GM12878 (cell line): ENCODE results near the gene RAB3B. TPM values are rescaled to one million over a fixed set of nuclear protein-coding genes. Genes with fewer than 3 reads are reported as not detected.

Experiments used
- ATAC-seq: fragments of 200-7000 bp; cut with Tn5 transposase; 3 replicates; pipeline ENCODE4 v1.9.1; 2020; ENCODE audit warnings: mild to moderate bottlenecking, moderate library complexity
- BruUV-seq: library from RNA; stranded (reverse); fragments of 400-500 nt; replicated peaks from 2 replicates; lab custom pipeline; 2021; lab: Mats Ljungman, UMichigan
- CTCF ChIA-PET: fragments of 300-600 bp; sonication (Branson Sonifier 250); formaldehyde crosslinking; extraction: SDS; loops from one replicate; lab custom pipeline; 2021; ENCODE audit warnings: inconsistent platforms; lab: Yijun Ruan, JAX
- POLR2A ChIA-PET: fragments of 350-600 bp; formaldehyde crosslinking; extraction: SDS; loops from one replicate; lab custom pipeline; 2021; ENCODE audit warnings: inconsistent platforms; lab: Charles Lee
- RAD21 ChIA-PET: fragments of 300-600 bp; sonication (Branson Sonifier 250); formaldehyde crosslinking; loops from one replicate; lab custom pipeline; 2023; ENCODE audit warnings: antibody characterized with exemption; ENCODE audit not compliant: unreplicated experiment; lab: Charles Lee
- SMC1A ChIA-PET: fragments of 300-600 bp; sonication (Branson Sonifier 250); formaldehyde crosslinking; loops from one replicate; lab custom pipeline; 2023; ENCODE audit not compliant: unreplicated experiment, uncharacterized antibody; lab: Charles Lee
- DNase-seq: peaks from one replicate; pipeline ENCODE4 v3.0.0-alpha.2; 2011; ENCODE audit warnings: low read depth, low spot score
- FAIRE-seq: peaks from 3 replicates; lab custom pipeline; 2011; peaks lifted over from hg19 to GRCh38; lab: Jason Lieb, UNC
- H2AFZ ChIP-seq: 2 replicates; pipeline ENCODE4 v1.6.0; 2011; ENCODE audit warnings: low read depth, low read length, control low read depth; ENCODE audit not compliant: control insufficient read depth
- H3K27ac ChIP-seq: 2 replicates; pipeline ENCODE4 v1.5.1; 2011; ENCODE audit warnings: control low read depth; ENCODE audit not compliant: control insufficient read depth, insufficient read depth
- H3K27me3 ChIP-seq, 2 experiments: replicated peaks in 1 of 2; 2 replicates each; pipeline versions ENCODE4 v1.6.0 to v1.6.1; 2011; ENCODE audit warnings: low read length in 1 of 2; ENCODE audit not compliant: control insufficient read depth in 2 of 2, insufficient read depth in 2 of 2
- H3K36me3 ChIP-seq, 2 experiments: 2 replicates each; pipeline ENCODE4 v1.5.1; 2011; ENCODE audit warnings: low read length in 1 of 2; ENCODE audit not compliant: control insufficient read depth in 2 of 2, insufficient read depth in 2 of 2
- H3K4me1 ChIP-seq: 2 replicates; pipeline ENCODE4 v1.6.1; 2011; ENCODE audit warnings: mild to moderate bottlenecking, low read length, moderate library complexity, mixed read lengths; ENCODE audit not compliant: control insufficient read depth, insufficient read depth
- H3K4me2 ChIP-seq: 2 replicates; pipeline ENCODE4 v1.6.0; 2011; ENCODE audit warnings: control low read depth; ENCODE audit not compliant: control insufficient read depth, insufficient read depth
- H3K4me3 ChIP-seq: fragments of 200-600 bp; sonication (generic); 2 replicates; pipeline ENCODE4 v1.5.1; 2016
- H3K79me2 ChIP-seq: 2 replicates; pipeline ENCODE4 v1.6.0; 2011; ENCODE audit warnings: low read length; ENCODE audit not compliant: control insufficient read depth, insufficient read depth
- H3K9ac ChIP-seq: 2 replicates; pipeline ENCODE4 v1.8.0; 2011; ENCODE audit warnings: low read length, control low read depth, mixed read lengths; ENCODE audit not compliant: control insufficient read depth, insufficient read depth
- H3K9me3 ChIP-seq: replicated peaks from 3 replicates; pipeline ENCODE4 v1.5.1; 2011; ENCODE audit warnings: mild to moderate bottlenecking, low read length; ENCODE audit not compliant: control insufficient read depth, insufficient read depth
- H4K20me1 ChIP-seq: 2 replicates; pipeline ENCODE4 v1.6.0; 2011; ENCODE audit not compliant: control insufficient read depth, insufficient read depth
- BACH1 ChIP-seq: fragments of 450-650 bp; IDR thresholded peaks from 2 replicates; pipeline ENCODE4 v1.6.1; 2017; ENCODE audit warnings: mild to moderate bottlenecking, borderline replicate concordance
- EZH2 ChIP-seq: IDR thresholded peaks from 2 replicates; pipeline ENCODE4 v1.6.1; 2012; ENCODE audit warnings: low read depth, mild to moderate bottlenecking, control low read depth, inconsistent platforms, low read length, borderline replicate concordance; ENCODE audit not compliant: control insufficient read depth
- HDAC2 ChIP-seq: fragments of 200-600 bp; sonication (generic); IDR thresholded peaks from 2 replicates; pipeline ENCODE4 v1.6.1; 2017
- HDGF ChIP-seq: fragments of 450-650 bp; IDR thresholded peaks from 2 replicates; pipeline ENCODE4 v1.6.1; 2016; ENCODE audit warnings: antibody characterized with exemption
- IRF3 ChIP-seq: fragments of 450-650 bp; IDR thresholded peaks from 2 replicates; pipeline ENCODE4 v1.6.1; 2014; ENCODE audit warnings: mild to moderate bottlenecking
- IRF5 ChIP-seq: fragments of 450-650 bp; IDR thresholded peaks from 2 replicates; pipeline ENCODE4 v1.6.1; 2017; ENCODE audit warnings: borderline replicate concordance
- MTA3 ChIP-seq: IDR thresholded peaks from 2 replicates; pipeline ENCODE4 v1.6.1; 2012; ENCODE audit warnings: low read length, inconsistent platforms, borderline replicate concordance
- NR2F1 ChIP-seq: fragments of 450-650 bp; conservative IDR thresholded peaks from 2 replicates; pipeline ENCODE4 v1.6.1; 2017; ENCODE audit warnings: mild to moderate bottlenecking
- POLR2A ChIP-seq: IDR thresholded peaks from 2 replicates; pipeline ENCODE4 v1.6.1; 2011; ENCODE audit warnings: low read depth, mild to moderate bottlenecking, low read length
- RFX5 ChIP-seq: IDR thresholded peaks from 2 replicates; pipeline ENCODE4 v1.6.1; 2011; ENCODE audit warnings: low read depth, low read length, improper control_type of control experiment
- STAT1 ChIP-seq: fragments of 450-650 bp; conservative IDR thresholded peaks from 2 replicates; pipeline ENCODE4 v1.6.1; 2014; ENCODE audit warnings: antibody characterized with exemption, mild to moderate bottlenecking
- YBX1 ChIP-seq: fragments of 450-650 bp; IDR thresholded peaks from 2 replicates; pipeline ENCODE4 v1.6.1; 2016; ENCODE audit warnings: antibody characterized with exemption
- ZBTB11 ChIP-seq: fragments of 450-650 bp; formaldehyde crosslinking; IDR thresholded peaks from 2 replicates; pipeline ENCODE4 v1.5.0; 2022; ENCODE audit warnings: mild to moderate bottlenecking, missing genetic modification characterization
- ZBTB33 ChIP-seq: fragments of 450-650 bp; IDR thresholded peaks from 2 replicates; pipeline ENCODE4 v1.6.1; 2017; ENCODE audit warnings: mild to moderate bottlenecking
- WGBS: methylation state at CpG from one replicate; pipeline ENCODE4 v1.1.6; 2016; ENCODE audit warnings: low lambda C conversion rate; ENCODE audit not compliant: insufficient replicate concordance, insufficient coverage; ENCODE audit errors: missing lambda C conversion rate; 5-methylcytosine and 5-hydroxymethylcytosine counted together
- in situ Hi-C: fragments of 300-500 bp; cut with MboI; formaldehyde crosslinking; loops from 9 replicates; pipeline ENCODE4 v1.14.3; 2018; ENCODE audit warnings: mixed read lengths
- intact Hi-C: fragments of 100-400 bp; cut with micrococcal nuclease; formaldehyde crosslinking; loops from one replicate; pipeline ENCODE4 v1.14.2; 2022; ENCODE audit not compliant: unreplicated experiment
- polyA plus RNA-seq, 11 experiments: library from polyadenylated mRNA; depleted of rRNA in 4 of 11; unstranded in 6 of 11; stranded (reverse) in 5 of 11; fragments of >200 nt; fragmentation: Nextera tagmentation in 4 of 11; fragmentation: Illumina TruSeq in 1 of 11; extraction: Ambion mirVana in 4 of 11; extraction: Trizol in 1 of 11; gene quantifications; 1 replicate in 1 of 11; 2 replicates in 10 of 11; pipeline versions ENCODE4 v1.2.1 to v1.2.3, GENCODE V29; 2011 to 2016; ENCODE audit warnings: inconsistent platforms in 2 of 11, missing spikeins in 2 of 11, low read depth in 1 of 11
- total RNA-seq, 4 experiments: library from RNA; depleted of rRNA in 3 of 4; stranded (reverse); fragments of >200 nt in 3 of 4; fragmentation: Illumina TruSeq in 1 of 4; extraction: Trizol in 1 of 4; gene quantifications; 2 replicates each; pipeline versions ENCODE4 v1.2.1 to v1.2.3, GENCODE V29; 2013 to 2021

Gene RAB3B
- total and polyA plus RNA-seq, 10 of the 15 experiments (the other 5 are each of a cell fraction or from before 2014, with no cell fraction given): 0.05 to 0.32 (median 0.24) TPM

GRCh38 chr1:51875836-51876235 lies 114.7 kb downstream of the RAB3B start (continued):
- TF ChIP-seq ZBTB33: no peak
- TF ChIP-seq MTA3: no peak
- no peak for TF ChIP-seq IRF3
- no peak for TF ChIP-seq BACH1
- no peak for TF ChIP-seq NR2F1

- no peak for FAIRE-seq
- 61% methylated on average over 6 of the region's 6 CpGs for WGBS
- POLR2A ChIA-PET: interaction anchor here (4.7 kb wide), 1 partner anchor 12 kb away, joined by 31 read pairs; no protein-coding TSS in a partner anchor
- no peak for TF ChIP-seq RFX5
- no peak for TF ChIP-seq IRF5
- TF ChIP-seq STAT1: no peak
- no peak for TF ChIP-seq POLR2A
- no peak for TF ChIP-seq HDAC2
- TF ChIP-seq YBX1: no peak
- 0 out of 2 replicates have a peak, but pooled peaks have one; percentile 23 for TF ChIP-seq HDGF
- TF ChIP-seq ZBTB11: no peak
- no peak for TF ChIP-seq EZH2
- TF ChIP-seq, all 136 proteins: peak for 1
- Histone ChIP-seq H3K36me3 (peaks cover 0 to 11% of the 10 kb centered on the region in 2 experiments; a peak in 2 of 4 replicates), H3K4me1 (peaks cover 13% of the 10 kb centered on the region), H2AFZ (no peak overlapping the region), H3K27ac (peak overlapping the region; percentile 33; the same call in 1 of the 2 replicates), H4K20me1 (no peaks in the 10 kb centered on the region), H3K79me2 (peaks cover 70% of the 10 kb centered on the region), H3K9ac (peak overlapping the region; percentile 17; the same call in 1 of the 2 replicates), H3K9me3 (no peaks in the 10 kb centered on the region; the same call in 2 of the 3 replicates), H3K4me2 (peak overlapping the region; percentile 69), H3K27me3 (no peaks in the 10 kb centered on the region), H3K4me3 (peak overlapping the region; percentile 41)
- RAD21 ChIA-PET: interaction anchor here (1.6 to 1.8 kb wide), 2 partner anchors 12 to 67 kb away, joined by 4 to 6 read pairs; no protein-coding TSS in a partner anchor
- intact Hi-C loops: no loop called here
- SMC1A ChIA-PET: interaction anchor here (1.0 to 3.4 kb wide), 6 partner anchors 8 to 65 kb away, joined by 3 to 18 read pairs (median 4); no protein-coding TSS in a partner anchor
- no peak for DNase-seq
- no TSS peak for BruUV-seq
- ATAC-seq: no peak
- in situ Hi-C loops: no loop called here
- CTCF ChIA-PET: no interaction called here
Observed at GRCh38 chr1:51875291-51875772, 115.2 kb downstream of the RAB3B start.
